ENCODE measurements around the gene PRR3. TPM values are rescaled to one million over a fixed set of nuclear protein-coding genes. Genes with fewer than 3 reads are reported as not detected.

Gene PRR3
- total RNA-seq, 1 experiment from 2014 or later, result 13.1 TPM

GRCh38 chr6:30571075-30571761 lies 14.1 kb downstream of the PRR3 start, which contains the start of gene ABCF1 (continued):
- TF ChIP-seq, protein P1, sequence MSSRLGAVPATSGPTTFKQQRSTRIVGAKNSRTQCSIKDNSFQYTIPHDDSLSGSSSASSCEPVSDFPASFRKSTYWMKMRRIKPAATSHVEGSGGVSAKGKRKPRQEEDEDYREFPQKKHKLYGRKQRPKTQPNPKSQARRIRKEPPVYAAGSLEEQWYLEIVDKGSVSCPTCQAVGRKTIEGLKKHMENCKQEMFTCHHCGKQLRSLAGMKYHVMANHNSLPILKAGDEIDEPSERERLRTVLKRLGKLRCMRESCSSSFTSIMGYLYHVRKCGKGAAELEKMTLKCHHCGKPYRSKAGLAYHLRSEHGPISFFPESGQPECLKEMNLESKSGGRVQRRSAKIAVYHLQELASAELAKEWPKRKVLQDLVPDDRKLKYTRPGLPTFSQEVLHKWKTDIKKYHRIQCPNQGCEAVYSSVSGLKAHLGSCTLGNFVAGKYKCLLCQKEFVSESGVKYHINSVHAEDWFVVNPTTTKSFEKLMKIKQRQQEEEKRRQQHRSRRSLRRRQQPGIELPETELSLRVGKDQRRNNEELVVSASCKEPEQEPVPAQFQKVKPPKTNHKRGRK (CRISPR knock-in tag; IDR thresholded peaks at IDR 0.05; ENCODE audit: borderline replicate concordance), result no peak
- TF ChIP-seq NR2C2 (CRISPR knock-in tag; IDR thresholded peaks at IDR 0.05), result no peak
- TF ChIP-seq MXD4 (CRISPR knock-in tag; IDR thresholded peaks at IDR 0.05; ENCODE audit: borderline replicate concordance), result no peak
- peak; percentile 49; the same call in 1 of the 2 replicates for TF ChIP-seq ZBTB43 (CRISPR knock-in tag; IDR thresholded peaks at IDR 0.05)
- peak; percentile 91; the same call in 1 of the 2 replicates for TF ChIP-seq TEAD1 (CRISPR knock-in tag; IDR thresholded peaks at IDR 0.05)
- TF ChIP-seq, protein P2, sequence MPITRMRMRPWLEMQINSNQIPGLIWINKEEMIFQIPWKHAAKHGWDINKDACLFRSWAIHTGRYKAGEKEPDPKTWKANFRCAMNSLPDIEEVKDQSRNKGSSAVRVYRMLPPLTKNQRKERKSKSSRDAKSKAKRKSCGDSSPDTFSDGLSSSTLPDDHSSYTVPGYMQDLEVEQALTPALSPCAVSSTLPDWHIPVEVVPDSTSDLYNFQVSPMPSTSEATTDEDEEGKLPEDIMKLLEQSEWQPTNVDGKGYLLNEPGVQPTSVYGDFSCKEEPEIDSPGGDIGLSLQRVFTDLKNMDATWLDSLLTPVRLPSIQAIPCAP (CRISPR knock-in tag; IDR thresholded peaks at IDR 0.05), result peak; percentile 81
- no peak for TF ChIP-seq NR3C1 (CRISPR knock-in tag; conservative IDR thresholded peaks at IDR 0.05; ENCODE audit: low read depth)
- TF ChIP-seq, protein P3, sequence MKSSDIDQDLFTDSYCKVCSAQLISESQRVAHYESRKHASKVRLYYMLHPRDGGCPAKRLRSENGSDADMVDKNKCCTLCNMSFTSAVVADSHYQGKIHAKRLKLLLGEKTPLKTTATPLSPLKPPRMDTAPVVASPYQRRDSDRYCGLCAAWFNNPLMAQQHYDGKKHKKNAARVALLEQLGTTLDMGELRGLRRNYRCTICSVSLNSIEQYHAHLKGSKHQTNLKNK (CRISPR knock-in tag; IDR thresholded peaks at IDR 0.05), result no peak
- TF ChIP-seq TEAD4 (CRISPR knock-in tag; IDR thresholded peaks at IDR 0.05), result no peak
- no peak for TF ChIP-seq CTCF (IDR thresholded peaks at IDR 0.05)
- no peak for TF ChIP-seq GRHL2 (CRISPR knock-in tag; IDR thresholded peaks at IDR 0.05; ENCODE audit: insufficient replicate concordance, severe bottlenecking)
- TF ChIP-seq, protein P4, sequence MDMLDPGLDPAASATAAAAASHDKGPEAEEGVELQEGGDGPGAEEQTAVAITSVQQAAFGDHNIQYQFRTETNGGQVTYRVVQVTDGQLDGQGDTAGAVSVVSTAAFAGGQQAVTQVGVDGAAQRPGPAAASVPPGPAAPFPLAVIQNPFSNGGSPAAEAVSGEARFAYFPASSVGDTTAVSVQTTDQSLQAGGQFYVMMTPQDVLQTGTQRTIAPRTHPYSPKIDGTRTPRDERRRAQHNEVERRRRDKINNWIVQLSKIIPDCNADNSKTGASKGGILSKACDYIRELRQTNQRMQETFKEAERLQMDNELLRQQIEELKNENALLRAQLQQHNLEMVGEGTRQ (CRISPR knock-in tag; IDR thresholded peaks at IDR 0.05), result peak; percentile 81
- TF ChIP-seq ELF4 (CRISPR knock-in tag; IDR thresholded peaks at IDR 0.05; ENCODE audit: low read depth), result no peak
- no peak; the same call in none of the 2 replicates for TF ChIP-seq GABPB1 (CRISPR knock-in tag; IDR thresholded peaks at IDR 0.05)
- TF ChIP-seq PREB (CRISPR knock-in tag; IDR thresholded peaks at IDR 0.05; ENCODE audit: borderline replicate concordance), result no peak; the same call in 1 of the 2 replicates
- TF ChIP-seq ATF3 (CRISPR knock-in tag; conservative IDR thresholded peaks at IDR 0.05), result no peak
- TF ChIP-seq USF1 (CRISPR knock-in tag; IDR thresholded peaks at IDR 0.05), result peak; percentile 77
- TF ChIP-seq AR (CRISPR knock-in tag; IDR thresholded peaks at IDR 0.05), result no peak
- no peak for TF ChIP-seq ATF6 (CRISPR knock-in tag; IDR thresholded peaks at IDR 0.05)
- TF ChIP-seq EMX1 (CRISPR knock-in tag; IDR thresholded peaks at IDR 0.05), result no peak
- TF ChIP-seq ZNF317 (CRISPR knock-in tag; IDR thresholded peaks at IDR 0.05; ENCODE audit: borderline replicate concordance, low read depth), result no peak
- TF ChIP-seq SMAD3 (CRISPR knock-in tag; IDR thresholded peaks at IDR 0.05; ENCODE audit: borderline replicate concordance), result peak; percentile 61; the same call in 1 of the 2 replicates
- no peak for TF ChIP-seq TCF7 (CRISPR knock-in tag; IDR thresholded peaks at IDR 0.05; ENCODE audit: low read depth)
- TF ChIP-seq MYBL2 (CRISPR knock-in tag; IDR thresholded peaks at IDR 0.05), result peak; percentile 20; the same call in 1 of the 2 replicates
